ENCODE measurements around the gene ZNF544.

GRCh38 chr19:58305932-58306323 lies 77.2 kb downstream of the ZNF544 start:
- TF ChIP-seq, protein P1, sequence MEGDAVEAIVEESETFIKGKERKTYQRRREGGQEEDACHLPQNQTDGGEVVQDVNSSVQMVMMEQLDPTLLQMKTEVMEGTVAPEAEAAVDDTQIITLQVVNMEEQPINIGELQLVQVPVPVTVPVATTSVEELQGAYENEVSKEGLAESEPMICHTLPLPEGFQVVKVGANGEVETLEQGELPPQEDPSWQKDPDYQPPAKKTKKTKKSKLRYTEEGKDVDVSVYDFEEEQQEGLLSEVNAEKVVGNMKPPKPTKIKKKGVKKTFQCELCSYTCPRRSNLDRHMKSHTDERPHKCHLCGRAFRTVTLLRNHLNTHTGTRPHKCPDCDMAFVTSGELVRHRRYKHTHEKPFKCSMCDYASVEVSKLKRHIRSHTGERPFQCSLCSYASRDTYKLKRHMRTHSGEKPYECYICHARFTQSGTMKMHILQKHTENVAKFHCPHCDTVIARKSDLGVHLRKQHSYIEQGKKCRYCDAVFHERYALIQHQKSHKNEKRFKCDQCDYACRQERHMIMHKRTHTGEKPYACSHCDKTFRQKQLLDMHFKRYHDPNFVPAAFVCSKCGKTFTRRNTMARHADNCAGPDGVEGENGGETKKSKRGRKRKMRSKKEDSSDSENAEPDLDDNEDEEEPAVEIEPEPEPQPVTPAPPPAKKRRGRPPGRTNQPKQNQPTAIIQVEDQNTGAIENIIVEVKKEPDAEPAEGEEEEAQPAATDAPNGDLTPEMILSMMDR (IDR thresholded peaks at IDR 0.05): no peak
- no peak for TF ChIP-seq POLR2A (IDR thresholded peaks at IDR 0.05)
